Adipose tissue (tissue), 3 donors: ENCODE measurements around the gene ARL10. TPM values are rescaled to one million over a fixed set of nuclear protein-coding genes. Genes with fewer than 3 reads are reported as not detected.

Source experiments
- H3K27ac ChIP-seq: one replicate; pipeline ENCODE4 v1.5.1; 2013; ENCODE audit warnings: low read depth, low read length
- WGBS, 3 donors: extraction: QIAGEN DNeasy Blood & Tissue Kit; methylation state at CpG; one replicate each; pipeline ENCODE4 v1.1.7; 2013; 5-methylcytosine and 5-hydroxymethylcytosine counted together
- polyA plus RNA-seq, 3 donors: library from polyadenylated mRNA; stranded (reverse); fragments of 200-250 nt; gene quantifications; one replicate each; pipeline ENCODE4 v1.2.3, GENCODE V29; 2013
- donor health status: healthy with polysubstance abuse.
- donor health status: Bipolar disorder and iron deficiency.
- donor health status: healthy.

The ARL10 gene
- polyA plus RNA-seq, 3 donors, result 0.99 to 3.1 (median 1.3) TPM

DNA sequence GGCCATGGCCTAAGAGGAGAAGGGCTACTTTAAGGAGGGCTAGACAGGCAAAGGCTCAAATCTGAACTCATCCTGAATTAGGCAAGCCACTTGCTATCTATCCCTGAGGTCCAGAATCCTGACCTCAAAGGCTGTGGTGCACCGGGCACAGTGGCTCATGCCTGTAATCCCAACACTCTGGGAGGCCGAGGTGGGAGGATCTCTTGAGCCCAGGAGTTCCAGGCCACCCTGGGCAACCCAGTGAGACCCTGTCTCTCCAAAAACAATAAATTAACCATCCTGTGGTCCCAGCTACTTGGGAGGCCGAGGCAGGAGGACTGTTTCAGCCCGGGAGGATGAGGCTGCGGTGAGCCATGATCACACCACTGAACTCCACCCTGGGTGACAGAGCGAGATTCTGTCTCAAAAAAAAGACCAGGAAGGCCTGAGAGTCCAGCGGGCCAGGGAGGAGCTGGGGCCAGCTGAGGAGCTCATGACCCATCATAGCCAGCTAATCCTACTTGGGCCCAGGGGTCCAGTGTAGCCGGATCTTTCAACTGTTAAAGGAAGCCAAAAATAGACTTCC, 19.2 kb downstream of the ARL10 start:
- H3K27ac ChIP-seq, result no peak overlapping the region
- 88 to 93% (median 91%) methylated on average over 8 of the region's 8 CpGs for WGBS, 3 donors

DNA sequence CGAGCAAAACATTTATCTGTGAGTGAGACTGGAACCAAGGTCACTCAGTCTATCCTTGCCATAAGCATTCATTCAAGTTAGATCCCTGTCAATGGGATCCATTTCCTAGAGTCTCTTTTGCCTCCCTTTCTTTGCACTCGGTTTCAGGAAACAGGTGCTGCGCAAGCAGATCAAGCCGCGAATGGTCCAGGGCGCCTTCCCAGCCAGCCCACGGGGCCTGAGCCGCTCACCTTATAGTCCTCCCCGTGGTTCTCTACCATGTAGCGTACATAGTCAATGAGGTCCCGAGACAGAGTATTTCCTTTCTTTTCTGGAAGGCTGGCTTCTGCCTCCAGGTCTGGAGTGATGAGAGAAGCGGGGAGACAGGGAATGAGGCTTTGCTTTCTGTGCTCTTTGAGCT, 19.7 kb downstream of the ARL10 start:
- 81 to 91% (median 89%) methylated on average over 12 of the region's 12 CpGs for WGBS, 3 donors
- no peak overlapping the region for H3K27ac ChIP-seq

GRCh38 chr5:176386491-176386890, 21.2 kb downstream of the ARL10 start:
- H3K27ac ChIP-seq, result no peak overlapping the region
- WGBS, 3 donors, result 78 to 89% (median 89%) methylated on average over 1 of the region's 1 CpG

DNA sequence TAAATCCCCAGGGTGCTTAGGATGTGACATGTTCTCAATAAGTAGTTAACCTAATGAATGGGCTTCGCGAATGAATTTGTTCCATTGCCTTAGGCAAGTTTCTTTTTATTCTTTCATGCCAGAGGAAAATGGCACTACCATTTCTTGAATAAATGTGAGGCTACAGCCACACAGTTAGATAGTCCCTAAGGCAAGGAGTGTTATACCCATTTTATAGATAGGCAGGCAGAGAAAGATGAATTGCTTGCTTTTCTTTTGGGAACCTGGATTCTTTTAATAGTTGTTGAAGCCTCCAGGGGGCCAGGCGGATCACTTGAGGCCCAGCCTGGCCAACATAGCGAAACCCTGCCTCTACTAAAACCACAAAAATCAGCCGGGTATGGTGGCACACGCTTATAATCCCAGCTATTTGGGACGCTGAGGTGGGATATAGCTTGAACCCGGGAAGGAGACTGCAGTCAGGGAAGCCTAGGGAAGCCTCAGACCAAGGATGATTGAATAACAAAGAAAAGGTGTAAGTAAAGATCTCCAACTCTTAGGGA, 22.2 kb downstream of the ARL10 start:
- 39 to 42% (median 41%) methylated on average over 8 of the region's 8 CpGs for WGBS, 3 donors
- no peak overlapping the region for H3K27ac ChIP-seq

- no peak overlapping the region for H3K27ac ChIP-seq
- WGBS, 3 donors, result 0 to 1% (median 0%) methylated on average over 29 of the region's 29 CpGs
Observed at GRCh38 chr5:176388003-176388443, 22.7 kb downstream of the ARL10 start.

DNA sequence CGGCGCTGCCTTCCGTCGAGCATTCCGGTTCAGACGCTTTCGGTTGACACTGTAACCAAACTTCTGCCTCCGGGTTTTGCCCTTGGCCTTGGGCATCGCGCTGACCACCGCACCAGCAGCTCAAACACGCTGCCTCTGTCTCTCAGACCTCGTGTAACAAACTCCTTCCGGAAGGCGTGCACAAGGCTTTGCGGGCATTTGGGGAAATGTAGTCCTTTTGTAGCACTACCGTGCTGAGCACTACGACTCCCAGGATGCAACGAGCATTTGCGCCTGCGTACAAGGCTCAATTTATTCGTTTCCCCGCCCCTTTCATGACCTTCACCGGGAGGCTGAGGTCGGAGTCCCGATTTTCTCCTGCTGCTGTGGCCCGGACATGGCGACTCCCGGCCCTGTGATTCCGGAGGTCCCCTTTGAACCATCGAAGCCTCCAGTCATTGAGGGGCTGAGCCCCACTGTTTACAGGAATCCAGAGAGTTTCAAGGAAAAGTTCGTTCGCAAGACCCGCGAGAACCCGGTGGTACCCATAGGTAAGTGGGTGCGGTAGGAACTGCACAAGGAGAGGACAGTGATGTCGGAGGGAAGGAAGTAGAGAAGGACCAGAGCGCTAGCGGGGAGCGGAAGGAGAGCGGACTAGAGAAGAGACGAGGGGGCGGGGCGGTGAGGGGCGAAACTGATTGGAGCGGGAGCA, 23.3 kb downstream of the ARL10 start, which contains the start of the genes HIGD2A and NOP16:
Gene HIGD2A (plus strand): TSS at position 308 of the 691 bp plus-strand sequence. CDS start 69 bp downstream, at position 377.
Gene NOP16 (minus strand): TSS at position 155 of the 691 bp plus-strand sequence. CDS start 59 bp downstream, at position 96.
- H3K27ac ChIP-seq, result peak within 1 kb of the TSS; percentile 86
- 0 to 1% (median 1%) methylated on average over 47 of the region's 47 CpGs for WGBS, 3 donors

GRCh38 chr5:176389135-176390123, 24.1 kb downstream of the ARL10 start:
- WGBS, 3 donors, result 25 to 29% (median 28%) methylated on average over 40 to 41 of the region's 41 CpGs
- peak overlapping the region; percentile 86 for H3K27ac ChIP-seq

DNA sequence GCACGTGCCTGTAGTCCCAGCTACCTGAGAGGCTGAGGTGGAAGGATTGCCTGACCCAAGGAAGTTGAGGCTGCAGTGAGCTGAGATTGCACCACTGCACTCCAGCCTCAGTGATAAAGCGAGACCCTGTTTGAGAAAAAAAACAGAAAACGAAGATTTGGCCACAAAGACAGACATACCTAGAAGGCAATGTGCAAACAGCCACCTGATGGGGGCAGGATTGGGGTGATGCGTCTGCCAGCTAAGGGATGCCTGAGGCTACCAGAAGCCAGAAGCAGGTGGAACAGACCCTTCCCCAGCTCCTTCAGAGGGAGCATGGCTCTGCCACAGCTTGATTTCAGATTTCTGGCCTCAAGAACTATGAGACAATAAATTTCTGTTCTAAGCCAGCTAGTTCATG, 26.2 kb downstream of the ARL10 start:
- 73 to 92% (median 92%) methylated on average over 4 of the region's 4 CpGs for WGBS, 3 donors
- no peak overlapping the region for H3K27ac ChIP-seq

- no peak overlapping the region for H3K27ac ChIP-seq
- 70 to 96% (median 71%) methylated on average over 4 of the region's 4 CpGs for WGBS, 3 donors
Observed at GRCh38 chr5:176391999-176392398, 26.7 kb downstream of the ARL10 start.

DNA sequence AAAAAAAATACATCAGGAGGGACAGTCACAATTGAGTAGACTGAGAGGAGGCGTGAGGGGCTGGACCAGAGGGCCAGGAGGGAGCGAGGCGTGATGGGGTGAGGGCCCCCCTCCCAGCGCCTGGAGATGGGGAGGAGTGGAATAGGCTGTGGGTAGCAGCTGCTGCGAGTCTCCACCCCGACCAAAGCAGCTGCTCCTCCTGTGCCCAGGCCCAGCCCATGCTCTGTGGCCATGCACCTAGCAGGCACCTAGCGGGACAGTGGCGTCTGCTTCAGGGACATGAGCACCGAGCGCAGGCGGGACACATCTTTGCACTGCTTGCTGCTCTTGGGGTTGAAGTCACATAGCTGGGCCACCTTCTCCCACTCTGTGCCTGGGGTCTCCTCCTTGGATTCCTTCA, 27.2 kb downstream of the ARL10 start:
- WGBS, 3 donors, result 89 to 94% (median 91%) methylated on average over 11 of the region's 11 CpGs
- no peak overlapping the region for H3K27ac ChIP-seq

DNA sequence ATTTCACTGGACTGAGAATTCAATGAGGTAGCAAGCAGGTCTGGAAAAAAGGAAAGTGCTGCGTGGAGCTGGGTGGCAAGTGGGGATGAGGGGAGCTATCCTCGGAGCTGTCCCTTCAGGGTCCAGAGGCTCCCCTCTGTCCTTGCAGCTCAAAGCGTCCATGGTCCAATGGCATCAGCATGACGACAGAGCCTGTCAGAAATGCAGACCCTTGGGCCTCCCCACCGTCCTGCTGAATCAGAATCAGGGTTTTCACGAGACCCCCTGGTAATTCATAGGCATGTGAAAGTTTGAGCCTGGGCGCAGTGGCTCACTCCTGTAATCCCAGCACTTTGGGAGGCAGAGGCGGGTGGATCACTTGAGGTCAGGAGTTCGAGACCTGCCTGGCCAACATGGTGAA, 28.8 kb downstream of the ARL10 start:
- H3K27ac ChIP-seq, result no peak overlapping the region
- WGBS, 3 donors, result 93 to 96% (median 95%) methylated on average over 9 of the region's 9 CpGs

DNA sequence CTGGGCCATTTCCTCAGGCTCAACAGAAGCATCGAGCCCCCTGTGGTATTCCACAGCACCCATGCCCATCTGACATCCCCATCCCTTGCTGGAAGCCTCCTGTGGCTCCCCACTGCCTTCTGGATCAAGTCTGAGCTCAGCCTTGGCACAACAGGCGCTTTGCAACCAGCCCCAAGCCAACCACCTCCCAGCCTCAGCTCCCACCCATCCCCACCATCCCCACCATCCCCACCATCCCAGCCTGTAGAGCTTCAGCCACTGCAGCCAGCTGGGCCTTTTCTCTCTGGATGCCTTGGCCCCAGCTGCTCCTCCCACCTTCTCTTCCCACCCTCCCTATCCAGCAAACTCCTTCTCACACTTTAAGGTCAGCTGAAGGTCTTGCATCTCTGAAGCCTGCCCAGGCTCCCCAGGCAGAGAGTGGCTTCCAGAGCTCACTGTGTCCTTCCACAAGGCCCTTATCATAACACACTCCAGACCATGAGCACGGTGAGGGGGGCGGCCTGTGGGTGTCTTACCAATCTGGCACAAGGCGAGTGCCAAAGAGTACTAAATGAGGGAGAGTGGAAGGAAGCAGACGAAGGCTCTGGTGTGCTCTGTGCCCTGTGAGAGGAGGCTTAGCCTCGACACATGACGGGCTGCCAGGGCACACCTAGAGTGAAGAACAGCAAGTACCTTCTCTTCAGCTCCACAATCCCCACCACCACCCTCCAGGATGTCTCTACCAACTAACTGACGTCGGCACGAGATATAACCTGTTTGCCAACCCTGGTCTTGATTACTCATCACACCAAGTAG, 29.8 kb downstream of the ARL10 start:
- H3K27ac ChIP-seq, result no peak overlapping the region
- 66 to 83% (median 76%) methylated on average over 11 of the region's 11 CpGs for WGBS, 3 donors

- 55 to 77% (median 70%) methylated on average over 6 of the region's 6 CpGs for WGBS, 3 donors
- no peak overlapping the region for H3K27ac ChIP-seq
Observed at GRCh38 chr5:176396330-176396729, 31.0 kb downstream of the ARL10 start.

DNA sequence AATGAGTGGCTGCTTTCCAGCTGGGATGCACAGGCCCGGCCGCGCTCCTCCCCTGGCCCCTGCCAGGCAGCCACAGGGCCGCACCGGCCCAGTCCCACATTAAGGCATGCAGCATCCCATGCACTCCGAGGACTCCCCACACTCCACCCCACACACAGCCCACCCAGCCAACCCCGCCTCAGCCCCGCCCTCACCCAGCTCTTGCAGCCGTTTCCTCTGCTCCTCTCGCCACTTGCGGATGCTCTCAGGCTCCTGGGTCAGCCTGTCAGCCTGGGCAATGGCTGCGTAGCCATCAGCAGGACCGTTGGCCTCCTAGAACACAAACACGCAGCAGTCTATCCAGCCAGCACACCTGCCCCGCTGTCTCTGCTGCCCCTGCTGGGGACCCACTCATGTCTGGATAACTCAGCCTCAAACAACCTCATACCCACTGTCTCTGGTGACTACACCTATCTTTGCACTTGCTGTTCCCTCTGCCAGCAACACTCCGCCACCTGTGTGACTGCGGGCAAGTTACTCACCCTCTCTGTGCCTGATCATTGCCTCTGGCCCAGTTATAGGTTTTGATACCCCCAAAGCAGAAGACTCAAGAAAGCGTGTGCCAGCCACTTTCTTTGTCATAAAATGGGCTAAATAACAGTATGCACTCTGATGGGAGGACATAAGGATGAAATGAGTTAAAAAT, 32.6 kb downstream of the ARL10 start:
- no peak overlapping the region for H3K27ac ChIP-seq
- 93 to 95% (median 94%) methylated on average over 18 of the region's 18 CpGs for WGBS, 3 donors

DNA sequence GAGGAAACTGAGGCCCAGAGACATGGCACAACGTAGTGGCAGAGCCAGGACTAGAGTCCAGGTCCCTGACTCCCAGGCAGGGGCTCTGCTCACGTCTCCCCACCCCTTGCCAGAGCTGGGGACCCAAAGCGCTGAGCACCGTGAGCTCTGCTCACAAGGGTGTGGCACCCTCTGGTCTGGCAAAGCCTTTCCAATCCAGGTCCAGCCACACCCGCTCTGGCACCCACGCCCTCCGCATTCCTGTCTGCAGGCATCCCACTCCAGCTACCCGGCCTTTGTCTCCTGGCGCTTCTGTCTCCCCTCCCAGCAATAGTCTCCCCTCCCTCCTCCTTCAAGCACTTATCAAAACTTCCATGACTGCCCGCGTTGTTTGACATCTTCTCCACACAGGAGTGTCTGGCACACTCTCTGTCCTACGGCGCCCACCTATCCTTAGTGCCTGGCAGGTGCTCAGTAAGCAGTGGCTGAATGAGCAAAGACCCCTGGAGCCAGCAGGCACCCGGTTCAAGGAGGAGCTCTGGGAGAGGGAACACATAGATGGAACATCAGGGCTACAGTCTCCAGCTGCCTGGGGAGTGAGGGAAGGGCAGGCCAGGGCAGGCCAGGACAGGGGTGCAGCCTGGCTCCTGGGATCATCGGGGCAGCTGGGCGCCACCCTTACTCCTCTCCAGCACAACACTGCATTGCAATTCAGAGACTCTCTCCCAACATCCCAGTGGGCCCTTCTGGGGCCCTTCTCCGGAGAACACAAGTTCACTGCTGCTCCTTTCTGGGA, 35.3 kb downstream of the ARL10 start:
- H3K27ac ChIP-seq, result no peak overlapping the region
- WGBS, 3 donors, result 75 to 82% (median 77%) methylated on average over 16 to 17 of the region's 17 CpGs

DNA sequence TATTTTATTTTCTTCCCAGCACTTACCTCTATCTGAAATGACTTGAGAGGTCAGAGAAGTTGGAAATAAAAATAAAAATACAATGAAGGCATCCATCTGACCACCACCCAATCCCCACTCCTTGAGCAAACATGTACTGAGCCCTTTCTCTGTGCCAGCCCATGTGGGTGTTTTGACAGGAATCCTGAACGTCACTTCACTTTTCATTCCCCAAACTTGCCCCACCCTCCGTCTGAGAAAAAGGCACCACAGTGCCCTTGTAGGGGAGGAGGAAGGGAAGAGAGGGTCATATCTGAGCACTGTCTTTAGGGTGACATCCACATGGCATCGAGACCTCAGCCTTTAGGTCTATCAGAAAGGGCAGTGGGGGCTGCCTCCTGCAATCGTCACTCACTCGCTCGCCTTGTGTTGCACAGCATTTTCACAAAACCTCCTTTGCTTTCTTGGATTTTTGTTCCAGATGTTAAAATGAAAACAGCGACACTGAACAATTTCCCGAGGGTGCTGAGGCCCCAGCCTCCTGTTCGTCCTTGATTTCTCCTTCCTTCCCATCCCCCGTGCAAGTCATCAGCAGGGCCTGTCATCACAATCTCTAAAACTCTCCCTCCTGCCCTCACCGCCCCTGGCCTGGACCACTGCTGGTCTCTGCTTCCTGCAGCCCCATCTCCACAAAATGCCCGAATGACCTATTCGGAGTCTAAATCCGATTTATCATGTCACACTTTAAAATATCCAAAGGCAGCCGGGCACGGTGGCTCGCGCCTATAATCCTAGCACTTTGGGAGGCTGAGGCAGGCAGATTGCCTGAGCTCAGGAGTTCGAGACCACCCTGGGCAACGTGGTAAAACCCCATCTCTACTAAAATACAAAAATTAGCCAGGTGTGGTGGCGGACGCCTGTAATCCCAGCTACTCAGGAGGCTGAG, 36.3 kb downstream of the ARL10 start:
- no peak overlapping the region for H3K27ac ChIP-seq
- 89 to 91% (median 90%) methylated on average over 22 of the region's 22 CpGs for WGBS, 3 donors
